Prostate gland (tissue), 2 donors: ENCODE data around the gene USP9X. TPM values are rescaled to one million over a fixed set of nuclear protein-coding genes. Genes with fewer than 3 reads are reported as not detected.

Experiments used
- DNase-seq: peaks from one replicate; pipeline ENCODE4 v3.0.0-alpha.2; 2019; ENCODE audit warnings: low spot score
- H3K27ac ChIP-seq, 2 donors: fragments of 200-600 bp; sonication (generic); 2 replicates each; pipeline ENCODE4 v1.5.1; 2017 to 2019
- H3K27me3 ChIP-seq: fragments of 200-600 bp; sonication (generic); replicated peaks from 2 replicates; pipeline ENCODE4 v1.5.1; 2019; ENCODE audit not compliant: insufficient read depth
- H3K36me3 ChIP-seq, 2 donors: fragments of 200-600 bp; sonication (generic); 1 replicate in 1 of 2; 2 replicates in 1 of 2; pipeline versions ENCODE4 v1.5.1 to v1.8.1; 2017 to 2019
- H3K4me1 ChIP-seq: fragments of 200-600 bp; sonication (generic); replicated peaks from 2 replicates; pipeline ENCODE4 v1.5.1; 2019
- H3K4me3 ChIP-seq, 2 donors: fragments of 200-600 bp; sonication (generic); 2 replicates each; pipeline ENCODE4 v1.5.1; 2017 to 2019
- H3K9me3 ChIP-seq: fragments of 200-600 bp; sonication (generic); 2 replicates; pipeline ENCODE4 v1.5.1; 2017
- CTCF ChIP-seq, 4 experiments: fragments of 200-600 bp in 2 of 4; fragments of 450-650 bp in 2 of 4; sonication (generic) in 2 of 4; IDR thresholded peaks; 1 replicate in 3 of 4; 2 replicates in 1 of 4; pipeline ENCODE4 v1.5.1; 2016 to 2019; ENCODE audit warnings: antibody characterized with exemption in 4 of 4, mild to moderate bottlenecking in 2 of 4, moderate library complexity in 2 of 4
- POLR2A ChIP-seq: fragments of 450-650 bp; IDR thresholded peaks from one replicate; pipeline ENCODE4 v1.6.1; 2016; ENCODE audit warnings: antibody characterized with exemption, mild to moderate bottlenecking
- POLR2AphosphoS5 ChIP-seq: sonication (generic); formaldehyde crosslinking; IDR thresholded peaks from one replicate; pipeline ENCODE4 v1.6.1; 2017; ENCODE audit warnings: antibody characterized with exemption
- WGBS: methylation state at CpG from one replicate; pipeline ENCODE4 v1.1.5; 2018; 5-methylcytosine and 5-hydroxymethylcytosine counted together
- intact Hi-C: fragments of 100-400 bp; cut with DNase I; formaldehyde crosslinking; loops from one replicate; pipeline ENCODE4 v1.14.2; 2022
- total RNA-seq, 2 donors: library from RNA; depleted of rRNA; stranded (reverse); fragments of >200 nt; gene quantifications; one replicate each; pipeline ENCODE4 v1.1.0, GENCODE V29; 2016

The USP9X gene
- total RNA-seq, 2 donors from 2014 or later: 47.9 to 115 TPM

GRCh38 chrX:41043674-41044345 is 41.4 kb upstream of the USP9X start:
- TF ChIP-seq POLR2AphosphoS5: no peak
- TF ChIP-seq POLR2A: no peak
- no peak for TF ChIP-seq CTCF (IDR thresholded peaks at IDR 0.05)
- Histone ChIP-seq H3K4me3 (no peak overlapping the region), H3K27me3 (no peaks in the 10 kb centered on the region), H3K9me3 (no peaks in the 10 kb centered on the region), H3K4me1 (no peaks in the 10 kb centered on the region), H3K36me3 (no peaks in the 10 kb centered on the region), H3K27ac (no peak overlapping the region)
- 81% methylated on average over 6 of the region's 6 CpGs for WGBS
- no peak for DNase-seq
- intact Hi-C loops: no loop called here

- no peaks in the 10 kb centered on the region for H3K4me1 ChIP-seq
- intact Hi-C loops: no loop called here
- 41% methylated on average over 3 of the region's 3 CpGs for WGBS
- no peaks in the 10 kb centered on the region for H3K36me3 ChIP-seq
- H3K9me3 ChIP-seq: no peaks in the 10 kb centered on the region
- no peak for DNase-seq
- H3K27ac ChIP-seq: no peak overlapping the region
- no peak overlapping the region for H3K4me3 ChIP-seq
- no peaks in the 10 kb centered on the region for H3K27me3 ChIP-seq
- TF ChIP-seq POLR2AphosphoS5: no peak
- no peak for TF ChIP-seq POLR2A
- no peak for TF ChIP-seq CTCF (IDR thresholded peaks at IDR 0.05)
Observed at GRCh38 chrX:41045960-41046567, 39.2 kb upstream of the USP9X start.

GRCh38 chrX:41047878-41048534 is 37.2 kb upstream of the USP9X start:
- intact Hi-C loops: no loop called here
- H3K4me3 ChIP-seq: no peak overlapping the region
- DNase-seq: no peak
- WGBS: 81% methylated on average over 8 of the region's 8 CpGs
- TF ChIP-seq CTCF (IDR thresholded peaks at IDR 0.05) (no peak), POLR2A (no peak), POLR2AphosphoS5 (no peak)
- H3K27ac ChIP-seq: no peak overlapping the region
- no peaks in the 10 kb centered on the region for H3K36me3 ChIP-seq
- H3K27me3 ChIP-seq: no peaks in the 10 kb centered on the region
- H3K9me3 ChIP-seq: no peaks in the 10 kb centered on the region
- H3K4me1 ChIP-seq: no peaks in the 10 kb centered on the region

- H3K4me3 ChIP-seq: no peak overlapping the region
- intact Hi-C loops: no loop called here
- H3K27ac ChIP-seq: no peak overlapping the region
- no peaks in the 10 kb centered on the region for H3K4me1 ChIP-seq
- H3K9me3 ChIP-seq: no peaks in the 10 kb centered on the region
- DNase-seq: no peak
- no peaks in the 10 kb centered on the region for H3K36me3 ChIP-seq
- WGBS: 95% methylated on average over 1 of the region's 1 CpG
- H3K27me3 ChIP-seq: no peaks in the 10 kb centered on the region
- TF ChIP-seq POLR2A: no peak
Observed at GRCh38 chrX:41050359-41050758, 34.9 kb upstream of the USP9X start.

GRCh38 chrX:41051288-41051687 is 34.0 kb upstream of the USP9X start:
- H3K27ac ChIP-seq: no peak overlapping the region
- no peak for DNase-seq
- intact Hi-C loops: no loop called here
- H3K27me3 ChIP-seq: no peaks in the 10 kb centered on the region
- H3K9me3 ChIP-seq: no peaks in the 10 kb centered on the region
- no peak overlapping the region for H3K4me3 ChIP-seq
- 92% methylated on average over 1 of the region's 1 CpG for WGBS
- no peak for TF ChIP-seq CTCF (IDR thresholded peaks at IDR 0.05)
- TF ChIP-seq POLR2A: no peak
- no peak for TF ChIP-seq POLR2AphosphoS5
- no peaks in the 10 kb centered on the region for H3K36me3 ChIP-seq
- H3K4me1 ChIP-seq: no peaks in the 10 kb centered on the region
